ENCODE results near the gene ASIC3.
A peak's percentile ranks its signal among the peaks of the same experiment; 100 is the strongest.

DNA sequence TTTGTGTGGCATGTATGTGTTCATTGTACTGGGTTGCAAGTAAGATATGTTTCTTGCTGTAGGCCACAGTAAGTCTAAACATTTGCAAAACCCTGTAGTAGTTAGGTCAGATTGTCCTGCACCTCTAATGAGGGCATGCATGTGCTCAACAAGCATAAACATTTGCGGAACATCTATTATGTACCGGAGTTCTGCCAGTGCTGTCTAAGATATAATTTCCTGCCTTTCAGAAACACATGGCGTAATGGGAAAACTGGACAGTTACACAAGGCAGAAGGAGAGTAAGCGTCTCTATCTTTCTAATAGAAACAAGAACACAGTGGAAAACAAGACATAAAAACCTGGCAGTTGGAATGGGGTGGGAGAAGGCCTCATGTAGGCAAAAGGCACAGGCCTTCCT, 17.3 kb upstream of the ASIC3 start:
- TF ChIP-seq POLR2A (IDR thresholded peaks at IDR 0.05) (no peak), CTCF (IDR thresholded peaks at IDR 0.05) (no peak), EP300 (IDR thresholded peaks at IDR 0.05) (no peak), POLR2AphosphoS5 (IDR thresholded peaks at IDR 0.05) (peak in 2 of 3 donors; percentile 9 to 30)

Measured in stomach (tissue), 4 donors.